ENCODE results near the gene BTG4. TPM values are rescaled to one million over a fixed set of nuclear protein-coding genes. Genes with fewer than 3 reads are reported as not detected.

Gene BTG4
- total and polyA plus RNA-seq, 7 donors = not detected

- TF ChIP-seq CTCF (IDR thresholded peaks at IDR 0.05) (no peak), POLR2A (IDR thresholded peaks at IDR 0.05) (no peak), EP300 (IDR thresholded peaks at IDR 0.05) (no peak), POLR2AphosphoS5 (IDR thresholded peaks at IDR 0.05) (no peak)
- intact Hi-C loops (cut with DNase I) = no loop called here
- 83 to 88% methylated on average over 5 of the region's 5 CpGs for WGBS, 2 donors
- H3K4me1 ChIP-seq = peaks cover 0 to 12% (median 6%) of the 10 kb centered on the region in 4 donors
- H3K36me3 ChIP-seq = no peaks in the 10 kb centered on the region
- no peaks in the 10 kb centered on the region for H3K27me3 ChIP-seq
- DNase-seq = no peak
- no peak overlapping the region for H3K27ac ChIP-seq
- no peak overlapping the region for H3K4me3 ChIP-seq
- no peaks in the 10 kb centered on the region for H3K9me3 ChIP-seq
Observed at GRCh38 chr11:111462329-111462728, 49.9 kb downstream of the BTG4 start.

- Histone ChIP-seq H3K4me1 (peaks cover 0 to 12% (median 6%) of the 10 kb centered on the region in 4 donors), H3K27ac (no peak overlapping the region), H3K9me3 (no peaks in the 10 kb centered on the region), H3K36me3 (no peaks in the 10 kb centered on the region), H3K27me3 (no peaks in the 10 kb centered on the region), H3K4me3 (no peak overlapping the region)
- DNase-seq = no peak
- intact Hi-C loops (cut with DNase I) = no loop called here
- 58 to 81% methylated on average over 11 of the region's 11 CpGs for WGBS, 2 donors
- no peak for TF ChIP-seq CTCF (IDR thresholded peaks at IDR 0.05)
- no peak for TF ChIP-seq POLR2A (IDR thresholded peaks at IDR 0.05)
- TF ChIP-seq EP300 (IDR thresholded peaks at IDR 0.05) = no peak
- TF ChIP-seq POLR2AphosphoS5 (IDR thresholded peaks at IDR 0.05) = no peak
Observed at GRCh38 chr11:111461460-111462235, 50.5 kb downstream of the BTG4 start.

- intact Hi-C loops (cut with DNase I) = no loop called here
- DNase-seq = no peak
- no peaks in the 10 kb centered on the region for H3K9me3 ChIP-seq
- H3K4me1 ChIP-seq = peaks cover 0 to 12% (median 6%) of the 10 kb centered on the region in 4 donors
- H3K27ac ChIP-seq = no peak overlapping the region
- TF ChIP-seq POLR2AphosphoS5 (IDR thresholded peaks at IDR 0.05) (no peak), EP300 (IDR thresholded peaks at IDR 0.05) (no peak), CTCF (IDR thresholded peaks at IDR 0.05) (no peak), POLR2A (IDR thresholded peaks at IDR 0.05) (no peak)
- WGBS, 2 donors = 4 to 35% methylated on average over 5 of the region's 5 CpGs
- H3K27me3 ChIP-seq = no peaks in the 10 kb centered on the region
- no peak overlapping the region for H3K4me3 ChIP-seq
- H3K36me3 ChIP-seq = no peaks in the 10 kb centered on the region
Observed at GRCh38 chr11:111460856-111461255, 51.3 kb downstream of the BTG4 start.

GRCh38 chr11:111460340-111460739 is 51.8 kb downstream of the BTG4 start:
- Histone ChIP-seq H3K4me1 (peaks cover 0 to 12% (median 6%) of the 10 kb centered on the region in 4 donors), H3K4me3 (no peak overlapping the region), H3K27me3 (no peaks in the 10 kb centered on the region), H3K27ac (no peak overlapping the region), H3K36me3 (no peaks in the 10 kb centered on the region), H3K9me3 (no peaks in the 10 kb centered on the region)
- TF ChIP-seq POLR2AphosphoS5 (IDR thresholded peaks at IDR 0.05) (no peak), EP300 (IDR thresholded peaks at IDR 0.05) (no peak), POLR2A (IDR thresholded peaks at IDR 0.05) (no peak), CTCF (IDR thresholded peaks at IDR 0.05) (no peak)
- no peak for DNase-seq
- intact Hi-C loops (cut with DNase I) = no loop called here
- 62 to 85% methylated on average over 4 of the region's 4 CpGs for WGBS, 2 donors

Measured in sigmoid colon (tissue), 7 donors.